ENCODE measurements around the gene RIIAD1. TPM values are rescaled to one million over a fixed set of nuclear protein-coding genes. Genes with fewer than 3 reads are reported as not detected.
A peak's percentile ranks its signal among the peaks of the same experiment; 100 is the strongest.

Gene RIIAD1
- total RNA-seq, 1 experiment from 2014 or later: 0.12 TPM

DNA sequence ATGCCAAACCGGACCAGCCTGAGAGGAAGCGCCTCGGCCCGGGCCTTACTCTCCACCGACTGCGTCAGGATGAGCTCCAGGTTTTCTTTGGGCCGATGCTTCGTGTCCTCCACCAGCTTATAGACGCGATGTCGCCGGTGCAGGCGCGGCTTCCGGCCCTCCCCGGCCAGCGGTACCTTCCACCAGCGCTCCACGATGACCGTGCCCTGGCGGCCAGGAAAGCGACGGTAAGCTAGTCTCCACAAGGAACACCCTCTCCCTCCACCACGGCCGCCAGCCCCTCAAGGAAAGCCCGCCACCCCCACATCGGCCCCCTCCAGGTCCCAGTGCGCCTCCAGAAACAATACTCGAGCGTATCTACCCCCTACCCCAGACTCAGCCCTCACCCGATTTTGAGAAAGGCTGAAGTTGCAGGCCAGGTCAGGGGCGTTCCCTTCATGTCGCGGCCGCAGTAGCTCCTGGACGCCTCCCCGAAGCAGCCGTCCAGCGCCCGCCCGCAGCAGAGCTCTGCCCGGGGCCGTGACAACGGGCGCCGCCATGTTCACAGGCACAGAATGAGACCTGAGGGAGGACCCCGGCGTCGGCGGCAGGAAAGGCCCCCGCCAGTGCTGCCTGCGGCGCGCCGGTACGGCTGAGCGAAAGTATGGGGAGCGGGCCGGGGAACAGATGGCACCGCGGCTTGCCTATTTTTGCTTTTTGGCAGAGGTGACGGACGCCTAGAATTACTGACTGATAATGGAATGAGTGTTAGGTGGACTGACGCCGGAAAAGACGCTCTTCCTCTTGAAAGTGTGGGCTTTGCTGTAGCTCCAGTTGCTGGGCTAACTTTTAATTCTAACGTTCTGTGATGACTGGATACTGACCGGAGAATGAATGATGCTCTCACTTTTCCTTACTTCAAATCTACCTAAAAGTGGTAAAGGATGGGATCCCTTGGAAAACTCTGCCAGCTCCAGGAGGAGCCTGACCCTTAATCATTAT, 41.9 kb downstream of the RIIAD1 start, which contains the start of gene MRPL9 (continued):
- TF ChIP-seq, protein P1, sequence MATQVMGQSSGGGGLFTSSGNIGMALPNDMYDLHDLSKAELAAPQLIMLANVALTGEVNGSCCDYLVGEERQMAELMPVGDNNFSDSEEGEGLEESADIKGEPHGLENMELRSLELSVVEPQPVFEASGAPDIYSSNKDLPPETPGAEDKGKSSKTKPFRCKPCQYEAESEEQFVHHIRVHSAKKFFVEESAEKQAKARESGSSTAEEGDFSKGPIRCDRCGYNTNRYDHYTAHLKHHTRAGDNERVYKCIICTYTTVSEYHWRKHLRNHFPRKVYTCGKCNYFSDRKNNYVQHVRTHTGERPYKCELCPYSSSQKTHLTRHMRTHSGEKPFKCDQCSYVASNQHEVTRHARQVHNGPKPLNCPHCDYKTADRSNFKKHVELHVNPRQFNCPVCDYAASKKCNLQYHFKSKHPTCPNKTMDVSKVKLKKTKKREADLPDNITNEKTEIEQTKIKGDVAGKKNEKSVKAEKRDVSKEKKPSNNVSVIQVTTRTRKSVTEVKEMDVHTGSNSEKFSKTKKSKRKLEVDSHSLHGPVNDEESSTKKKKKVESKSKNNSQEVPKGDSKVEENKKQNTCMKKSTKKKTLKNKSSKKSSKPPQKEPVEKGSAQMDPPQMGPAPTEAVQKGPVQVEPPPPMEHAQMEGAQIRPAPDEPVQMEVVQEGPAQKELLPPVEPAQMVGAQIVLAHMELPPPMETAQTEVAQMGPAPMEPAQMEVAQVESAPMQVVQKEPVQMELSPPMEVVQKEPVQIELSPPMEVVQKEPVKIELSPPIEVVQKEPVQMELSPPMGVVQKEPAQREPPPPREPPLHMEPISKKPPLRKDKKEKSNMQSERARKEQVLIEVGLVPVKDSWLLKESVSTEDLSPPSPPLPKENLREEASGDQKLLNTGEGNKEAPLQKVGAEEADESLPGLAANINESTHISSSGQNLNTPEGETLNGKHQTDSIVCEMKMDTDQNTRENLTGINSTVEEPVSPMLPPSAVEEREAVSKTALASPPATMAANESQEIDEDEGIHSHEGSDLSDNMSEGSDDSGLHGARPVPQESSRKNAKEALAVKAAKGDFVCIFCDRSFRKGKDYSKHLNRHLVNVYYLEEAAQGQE (IDR thresholded peaks at IDR 0.05; ENCODE audit: low read depth): no peak
- TF ChIP-seq, protein P2, sequence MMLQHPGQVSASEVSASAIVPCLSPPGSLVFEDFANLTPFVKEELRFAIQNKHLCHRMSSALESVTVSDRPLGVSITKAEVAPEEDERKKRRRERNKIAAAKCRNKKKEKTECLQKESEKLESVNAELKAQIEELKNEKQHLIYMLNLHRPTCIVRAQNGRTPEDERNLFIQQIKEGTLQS (IDR thresholded peaks at IDR 0.05): no peak

DNA sequence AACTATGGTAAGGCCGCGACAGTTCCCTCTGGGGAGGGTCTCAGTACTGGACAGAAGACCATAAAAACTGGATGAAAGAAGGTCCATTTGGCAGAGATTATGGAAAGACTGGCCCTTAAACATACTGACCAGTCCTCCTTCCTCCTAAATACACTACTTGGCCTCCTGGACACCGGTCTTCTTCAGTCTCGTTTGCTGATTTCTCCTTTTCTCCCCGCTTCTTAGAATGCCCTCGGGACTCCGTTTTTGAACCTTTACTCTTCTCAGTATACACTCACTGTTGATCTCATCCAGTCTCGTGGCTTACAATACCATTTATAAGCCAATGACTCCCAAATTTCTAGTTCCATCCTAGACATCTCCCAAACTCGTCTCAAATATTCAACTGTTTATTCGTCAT, 42.7 kb downstream of the RIIAD1 start:
- ChIA-PET RAD21 (ENCODE audit: low non-redundant PET in 1 of 2, low total read pairs in 2 of 2, uncharacterized antibody in 2 of 2, unreplicated experiment in 2 of 2) (interaction anchor here in 1 of 2 experiments (1.5 kb wide), 1 partner anchor 72 kb away, joined by 3 read pairs; no protein-coding TSS in a partner anchor), CTCF (interaction anchor here (1.9 kb wide), 1 partner anchor 238 kb away, joined by 6 read pairs; no protein-coding TSS in a partner anchor), POLR2A (no interaction called here)
- Histone ChIP-seq H3K36me3 (ENCODE audit: control insufficient read depth in 1 of 2, insufficient read depth in 2 of 2, low read length in 2 of 2) (peaks cover 4 to 26% of the 10 kb centered on the region in 2 experiments), H3K9me2 (ENCODE audit: insufficient read depth) (no peaks in the 10 kb centered on the region), H3K27me3 (ENCODE audit: insufficient read depth, low read length) (no peaks in the 10 kb centered on the region), H3K27ac (ENCODE audit: low read depth, low read length) (peak overlapping the region; percentile 77), H2AFZ (ENCODE audit: low read depth, low read length, poor library complexity, severe bottlenecking) (no peak overlapping the region), H3K4me3 (replicated peaks in 1 of 2; ENCODE audit: low read depth in 1 of 2, low read length in 2 of 2) (peak overlapping the region; percentile 86 to 90), H3K9ac (ENCODE audit: low read length) (peak overlapping the region; percentile 83), H3K4me1 (ENCODE audit: control insufficient read depth in 1 of 2, insufficient read depth in 2 of 2, low read length in 2 of 2) (peaks cover 12 to 28% of the 10 kb centered on the region in 2 experiments; a peak in 3 of 4 replicates), H3K79me2 (ENCODE audit: insufficient read depth, low read length) (peaks cover 15% of the 10 kb centered on the region), H3K4me2 (ENCODE audit: low read length) (peak overlapping the region; percentile 82), H3K9me3 (ENCODE audit: control insufficient read depth in 1 of 2, insufficient read depth in 1 of 2, low read depth in 1 of 2, low read length in 2 of 2) (no peaks in the 10 kb centered on the region), H4K20me1 (ENCODE audit: insufficient read depth) (no peaks in the 10 kb centered on the region)
- TF ChIP-seq, protein P3, sequence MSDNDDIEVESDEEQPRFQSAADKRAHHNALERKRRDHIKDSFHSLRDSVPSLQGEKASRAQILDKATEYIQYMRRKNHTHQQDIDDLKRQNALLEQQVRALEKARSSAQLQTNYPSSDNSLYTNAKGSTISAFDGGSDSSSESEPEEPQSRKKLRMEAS (IDR thresholded peaks at IDR 0.05): no peak
- TF ChIP-seq EZH2phosphoT487 (IDR thresholded peaks at IDR 0.05; ENCODE audit: borderline replicate concordance): no peak
- no peak for TF ChIP-seq ELF1 (IDR thresholded peaks at IDR 0.05; ENCODE audit: borderline replicate concordance, low read depth)
- no peak for TF ChIP-seq ZFX (IDR thresholded peaks at IDR 0.05)
- TF ChIP-seq TCF7L2 (IDR thresholded peaks at IDR 0.05; ENCODE audit: borderline replicate concordance, extremely low read depth, insufficient read depth, insufficient read length): no peak
- TF ChIP-seq EZH2 (IDR thresholded peaks at IDR 0.05): no peak
- TF ChIP-seq ZNF274 (IDR thresholded peaks at IDR 0.05; ENCODE audit: low read depth, low read length): no peak
- no peak for TF ChIP-seq CBX3 (IDR thresholded peaks at IDR 0.05; ENCODE audit: low read depth)
- no peak for TF ChIP-seq SP1 (IDR thresholded peaks at IDR 0.05; ENCODE audit: low read depth)
- TF ChIP-seq CEBPB (IDR thresholded peaks at IDR 0.05; ENCODE audit: low read depth): no peak
- no peak for TF ChIP-seq POLR2A (IDR thresholded peaks at IDR 0.05; ENCODE audit: borderline replicate concordance, extremely low read depth, insufficient read depth, insufficient read length)
- ATAC-seq (no peak), DNase-seq (ENCODE audit: low read depth, low spot score) (no peak)
- no TSS peak for BruUV-seq (replicated peaks)
- intact Hi-C loops (cut with micrococcal nuclease): no loop called here
